ENCODE measurements around the gene GPR176. TPM values are rescaled to one million over a fixed set of nuclear protein-coding genes. Genes with fewer than 3 reads are reported as not detected.

GPR176 gene
- total RNA-seq, 2 donors from 2014 or later: 43.0 to 88.0 TPM

- no peak overlapping the region for H3K4me3 ChIP-seq
- ATAC-seq (ENCODE audit: insufficient number of reproducible peaks, low FRiP score, low read depth) (no peak), DNase-seq (ENCODE audit: low spot score) (no peak)
- no peak overlapping the region for H3K27ac ChIP-seq
- H3K27me3 ChIP-seq (replicated peaks; ENCODE audit: insufficient read depth): no peaks in the 10 kb centered on the region
- H3K4me1 ChIP-seq (ENCODE audit: control insufficient read depth in 1 of 2, low read depth in 2 of 2): peaks cover 3 to 8% of the 10 kb centered on the region in 2 donors
- no peak for TF ChIP-seq CTCF (IDR thresholded peaks at IDR 0.05)
- no peaks in the 10 kb centered on the region for H3K9me3 ChIP-seq
- no peaks in the 10 kb centered on the region for H3K36me3 ChIP-seq
These were observed 27.6 kb downstream of the GPR176 start for GRCh38 chr15:39892418-39892817.

DNA sequence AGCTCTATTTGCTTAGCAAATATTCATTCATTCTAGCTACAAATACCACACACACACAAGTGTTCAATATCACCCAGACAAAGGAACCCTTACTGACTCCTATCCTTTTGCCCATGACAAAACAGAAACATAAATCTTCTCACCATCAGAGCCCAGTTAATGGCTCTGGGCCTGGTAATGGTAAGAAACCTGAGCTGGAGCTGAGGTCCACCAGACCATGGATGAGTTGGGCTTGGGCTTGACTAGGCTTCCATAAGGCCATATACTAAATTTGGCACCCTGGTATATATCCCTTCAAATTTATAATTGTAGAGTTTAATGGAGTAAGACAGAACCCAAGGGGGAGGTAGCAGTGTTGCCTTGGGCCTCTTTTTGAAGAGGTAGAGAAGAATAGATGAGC is 29.4 kb downstream of the GPR176 start:
- H3K4me1 ChIP-seq (ENCODE audit: control insufficient read depth in 1 of 2, low read depth in 2 of 2): peaks cover 7 to 13% of the 10 kb centered on the region in 2 donors

GRCh38 chr15:39889601-39890000 is 30.5 kb downstream of the GPR176 start:
- peaks cover 7 to 13% of the 10 kb centered on the region in 2 donors for H3K4me1 ChIP-seq (ENCODE audit: control insufficient read depth in 1 of 2, low read depth in 2 of 2)
- no peak for DNase-seq (ENCODE audit: low spot score)
- H3K36me3 ChIP-seq: no peaks in the 10 kb centered on the region
- H3K4me3 ChIP-seq: no peak overlapping the region
- no peaks in the 10 kb centered on the region for H3K9me3 ChIP-seq
- no peak overlapping the region for H3K27ac ChIP-seq
- no peak for ATAC-seq (ENCODE audit: insufficient number of reproducible peaks, low FRiP score, low read depth)
- no peaks in the 10 kb centered on the region for H3K27me3 ChIP-seq (replicated peaks; ENCODE audit: insufficient read depth)
- TF ChIP-seq CTCF (IDR thresholded peaks at IDR 0.05): no peak

More for the DNA sequence above, 29.4 kb downstream of the GPR176 start:
- H3K27ac ChIP-seq: no peak overlapping the region
- ATAC-seq (ENCODE audit: insufficient number of reproducible peaks, low FRiP score, low read depth) (no peak), DNase-seq (ENCODE audit: low spot score) (no peak)
- TF ChIP-seq CTCF (IDR thresholded peaks at IDR 0.05): no peak
- H3K36me3 ChIP-seq: no peaks in the 10 kb centered on the region
- H3K27me3 ChIP-seq (replicated peaks; ENCODE audit: insufficient read depth): no peaks in the 10 kb centered on the region
- no peaks in the 10 kb centered on the region for H3K9me3 ChIP-seq
- H3K4me3 ChIP-seq: no peak overlapping the region

GRCh38 chr15:39888809-39889208 is 31.3 kb downstream of the GPR176 start:
- no peak for TF ChIP-seq CTCF (IDR thresholded peaks at IDR 0.05)
- no peak for DNase-seq (ENCODE audit: low spot score)
- Histone ChIP-seq H3K36me3 (no peaks in the 10 kb centered on the region), H3K4me3 (no peak overlapping the region), H3K27ac (no peak overlapping the region), H3K4me1 (ENCODE audit: control insufficient read depth in 1 of 2, low read depth in 2 of 2) (peaks cover 7 to 13% of the 10 kb centered on the region in 2 donors), H3K9me3 (no peaks in the 10 kb centered on the region), H3K27me3 (replicated peaks; ENCODE audit: insufficient read depth) (no peaks in the 10 kb centered on the region)
- no peak for ATAC-seq (ENCODE audit: insufficient number of reproducible peaks, low FRiP score, low read depth)

- Histone ChIP-seq H3K36me3 (no peaks in the 10 kb centered on the region), H3K4me3 (no peak overlapping the region), H3K27ac (no peak overlapping the region), H3K9me3 (no peaks in the 10 kb centered on the region), H3K27me3 (replicated peaks; ENCODE audit: insufficient read depth) (no peaks in the 10 kb centered on the region), H3K4me1 (ENCODE audit: control insufficient read depth in 1 of 2, low read depth in 2 of 2) (peaks cover 7 to 13% of the 10 kb centered on the region in 2 donors)
- ATAC-seq (ENCODE audit: insufficient number of reproducible peaks, low FRiP score, low read depth) (no peak), DNase-seq (ENCODE audit: low spot score) (no peak)
- no peak for TF ChIP-seq CTCF (IDR thresholded peaks at IDR 0.05)
These were observed 31.8 kb downstream of the GPR176 start for GRCh38 chr15:39888243-39888642.

All from thoracic aorta (tissue), 2 donors.